GM12874 (cell line): ENCODE results near the gene GRK5.

Experiments
- CTCF ChIP-seq: IDR thresholded peaks from 2 replicates; pipeline ENCODE4 v1.5.1; 2011; ENCODE audit warnings: low read depth, mild to moderate bottlenecking, control low read depth, low read length, moderate library complexity; ENCODE audit not compliant: insufficient read depth

GRK5 gene

GRCh38 chr10:119408072-119408471 is 200.7 kb downstream of the GRK5 start:
- no peak for TF ChIP-seq CTCF

- no peak for TF ChIP-seq CTCF
Observed at GRCh38 chr10:119408969-119409371, 201.6 kb downstream of the GRK5 start.

DNA sequence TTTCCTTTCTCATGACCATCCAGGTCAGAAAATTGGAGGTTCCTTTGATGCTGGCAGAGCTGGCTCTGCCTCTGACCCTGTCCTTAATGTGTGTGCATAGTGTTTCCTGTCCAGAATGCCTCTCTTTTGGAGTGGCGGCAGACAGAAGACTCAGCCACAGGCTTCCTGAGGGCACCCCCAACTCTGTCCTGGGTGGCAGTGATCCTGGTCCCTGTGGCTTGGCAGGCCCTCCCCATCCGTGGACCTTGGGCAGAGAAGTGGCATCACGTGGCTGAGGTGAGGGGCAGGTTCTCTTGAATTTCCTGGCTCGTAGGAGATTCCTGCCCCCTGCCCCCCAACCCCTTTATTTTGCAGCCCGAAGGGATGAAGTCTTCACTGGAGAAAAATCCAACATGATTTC is 202.0 kb downstream of the GRK5 start:
- no peak for TF ChIP-seq CTCF

DNA sequence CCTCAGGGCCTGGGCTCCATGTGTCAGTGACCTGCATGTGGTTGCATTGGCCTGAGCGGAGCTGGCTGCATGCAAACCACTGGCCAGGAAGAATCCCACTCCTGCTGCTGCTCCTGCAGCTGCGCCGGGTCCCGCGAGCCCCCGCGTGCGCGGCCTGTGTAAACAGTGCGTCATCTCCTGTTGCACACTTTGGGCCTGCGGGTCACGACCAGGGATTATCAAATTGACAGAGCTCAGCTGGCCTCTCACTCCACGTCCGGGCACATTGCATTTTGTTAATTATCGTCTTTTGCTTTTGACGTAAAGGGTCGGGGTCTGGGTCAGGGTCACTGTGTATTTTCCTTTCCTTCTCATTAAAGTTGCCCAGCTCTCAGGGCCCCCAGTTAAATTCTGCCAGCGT is 202.5 kb downstream of the GRK5 start:
- no peak for TF ChIP-seq CTCF

DNA sequence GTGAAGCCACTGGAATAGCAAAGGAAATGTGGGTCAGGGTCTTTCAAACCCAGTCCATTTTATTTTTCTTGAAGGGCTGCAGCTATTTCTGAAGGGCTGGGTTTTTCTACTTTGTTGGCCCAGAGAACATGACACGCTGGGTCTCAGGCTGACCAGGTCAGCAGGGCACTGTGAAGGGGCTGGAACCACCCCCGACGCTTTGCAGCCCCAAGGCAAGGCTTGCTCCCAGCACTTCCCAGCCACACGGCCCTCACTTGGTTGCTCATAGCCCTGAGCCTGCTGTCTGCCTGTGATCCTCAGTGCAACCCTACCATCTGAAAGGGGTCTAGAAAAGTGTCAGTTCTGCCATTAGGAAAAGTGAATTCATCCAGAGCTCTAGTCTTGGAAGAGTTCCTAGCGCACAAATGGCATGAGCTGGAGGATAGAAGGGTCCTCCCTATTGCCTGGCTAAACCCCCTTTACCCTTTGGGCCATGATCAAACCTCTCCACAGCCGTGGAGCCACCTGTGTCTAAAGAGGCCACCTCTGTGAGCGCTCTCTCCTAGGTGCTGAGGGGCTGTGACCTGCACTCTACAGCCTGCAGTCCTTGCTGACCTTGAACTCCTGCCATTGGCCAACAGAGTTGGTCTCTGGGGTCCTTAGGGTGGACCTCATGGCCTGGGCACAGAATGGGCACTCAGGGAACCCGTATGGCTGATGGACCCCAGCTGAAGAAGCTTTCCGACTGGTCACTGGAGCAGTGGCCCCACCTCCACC is 203.2 kb downstream of the GRK5 start:
- no peak for TF ChIP-seq CTCF

DNA sequence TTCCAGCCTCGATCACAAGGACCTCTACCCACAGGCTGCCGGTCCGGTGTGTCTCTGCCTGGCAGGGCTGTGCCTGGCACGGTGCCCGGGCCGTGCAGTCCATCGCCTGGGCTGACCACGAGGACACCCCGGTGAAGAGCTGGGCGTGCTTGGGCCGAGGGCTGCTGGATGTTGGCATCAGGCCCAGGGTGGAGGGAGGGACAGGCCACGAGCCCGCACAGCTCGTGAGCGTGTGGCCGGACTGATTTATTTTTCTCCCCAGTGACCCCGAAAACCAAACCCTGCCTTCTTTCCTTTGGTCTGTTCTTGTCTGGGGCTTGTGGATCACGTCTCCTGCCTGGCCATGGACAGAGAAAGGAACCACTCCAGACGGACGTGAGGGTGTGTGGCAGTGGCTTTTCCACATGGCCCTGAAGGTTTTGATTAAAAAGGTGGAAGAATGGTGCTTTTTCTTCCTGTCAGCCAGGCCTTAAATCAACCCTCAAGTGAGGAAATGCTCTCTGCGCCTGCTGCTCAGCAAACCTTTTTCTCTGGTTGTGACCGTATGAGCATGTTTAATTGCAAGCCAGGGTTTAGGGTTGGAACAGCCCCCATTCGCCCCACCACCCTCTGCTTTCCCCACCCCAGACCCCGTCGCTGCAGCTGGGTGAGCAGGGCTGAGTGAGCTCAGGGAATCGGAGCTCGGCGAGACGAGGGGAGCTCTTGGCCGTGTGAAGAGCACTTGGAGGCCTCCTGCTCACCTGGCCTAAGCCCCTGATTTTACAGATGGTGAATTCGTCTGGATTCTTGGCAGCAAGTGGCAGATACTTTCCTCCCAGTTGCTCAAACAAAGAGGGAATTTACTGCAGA is 205.1 kb downstream of the GRK5 start:
- TF ChIP-seq CTCF: no peak

DNA sequence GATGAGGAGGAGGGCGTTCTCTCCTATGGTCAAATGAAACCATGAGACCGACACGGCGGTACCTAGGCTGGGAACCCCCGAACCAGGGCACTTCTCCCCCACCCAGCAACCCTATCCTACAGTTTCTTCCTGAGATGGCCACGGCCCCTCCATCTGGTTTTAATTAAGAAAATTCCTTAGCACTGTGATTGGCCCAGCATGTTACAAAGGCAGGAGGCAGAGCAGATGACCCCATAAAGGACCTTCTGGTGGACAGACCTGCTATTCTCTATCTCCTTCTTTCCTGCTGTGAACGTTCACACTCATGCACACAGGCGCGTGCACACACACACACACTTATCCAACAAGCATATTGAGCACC is 205.7 kb downstream of the GRK5 start:
- no peak for TF ChIP-seq CTCF
